Measurements from ENCODE around the gene RBM18.

GRCh38 chr9:122207096-122207495 lies 57.5 kb downstream of the RBM18 start:
- no peak for TF ChIP-seq CTCF (IDR thresholded peaks at IDR 0.05)
- TF ChIP-seq EP300 (IDR thresholded peaks at IDR 0.05), result no peak
- no peak for TF ChIP-seq POLR2A (IDR thresholded peaks at IDR 0.05)
